B cell (primary cell): ENCODE results near the gene RNPEPL1. TPM values are rescaled to one million over a fixed set of nuclear protein-coding genes. Genes with fewer than 3 reads are reported as not detected.

ENCODE experiments used
- ATAC-seq: fragments of 200-7000 bp; cut with Tn5 transposase; one replicate; pipeline ENCODE4 v1.10.0; 2021; ENCODE audit warnings: low read depth, mild to moderate bottlenecking, moderate number of reproducible peaks, moderate library complexity
- CTCF ChIA-PET: fragments of 350-600 bp; sonication (Branson Sonifier 250); formaldehyde crosslinking; loops from one replicate; lab custom pipeline; 2021; ENCODE audit warnings: antibody characterized with exemption, inconsistent platforms; lab: Charles Lee
- POLR2A ChIA-PET: fragments of 350-600 bp; sonication (Branson Sonifier 250); formaldehyde crosslinking; loops from one replicate; lab custom pipeline; 2021; ENCODE audit warnings: antibody characterized with exemption; lab: Charles Lee
- DNase-seq: peaks from one replicate; pipeline ENCODE4 v3.0.0; 2013
- H2AFZ ChIP-seq: 2 replicates; pipeline ENCODE4 v1.6.1; 2012; ENCODE audit warnings: mild to moderate bottlenecking, low read depth, low read length; ENCODE audit not compliant: insufficient read depth, poor library complexity, severe bottlenecking
- H3K27ac ChIP-seq, 2 donors: 1 replicate in 1 of 2; 2 replicates in 1 of 2; pipeline ENCODE4 v1.5.1; 2012 to 2013; ENCODE audit warnings: low read length in 2 of 2, mild to moderate bottlenecking in 2 of 2, moderate library complexity in 1 of 2
- H3K27me3 ChIP-seq, 4 experiments: fragments of 200-600 bp in 1 of 4; sonication (generic) in 1 of 4; replicated peaks in 1 of 4; 1 replicate in 2 of 4; 2 replicates in 2 of 4; pipeline versions ENCODE4 v1.6.1 to v1.7.0; 2013 to 2016; ENCODE audit warnings: low read length in 3 of 4, mild to moderate bottlenecking in 2 of 4, mixed read lengths in 1 of 4, moderate library complexity in 1 of 4; ENCODE audit not compliant: insufficient read depth in 4 of 4, control insufficient read depth in 3 of 4; ENCODE audit errors: control extremely low read depth in 1 of 4
- H3K36me3 ChIP-seq, 2 experiments: replicated peaks in 1 of 2; 1 replicate in 1 of 2; 2 replicates in 1 of 2; pipeline versions ENCODE4 v1.6.1 to v1.7.1; 2013; ENCODE audit warnings: low read length in 1 of 2; ENCODE audit not compliant: insufficient read depth in 2 of 2, control insufficient read depth in 1 of 2; ENCODE audit errors: control extremely low read depth in 1 of 2, extremely low read depth in 1 of 2
- H3K4me1 ChIP-seq, 2 donors: fragments of 200-600 bp in 1 of 2; sonication (generic) in 1 of 2; 1 replicate in 1 of 2; 2 replicates in 1 of 2; pipeline versions ENCODE4 v1.5.1 to v1.6.1; 2013 to 2017; ENCODE audit warnings: low read length in 2 of 2; ENCODE audit not compliant: control insufficient read depth in 2 of 2, insufficient read depth in 2 of 2
- H3K4me2 ChIP-seq: replicated peaks from 2 replicates; pipeline ENCODE3; 2012; ENCODE audit warnings: mild to moderate bottlenecking, low read depth, low read length; ENCODE audit not compliant: poor library complexity, severe bottlenecking
- H3K4me3 ChIP-seq, 5 experiments: fragments of 200-600 bp in 1 of 5; sonication (generic) in 1 of 5; 1 replicate in 3 of 5; 2 replicates in 2 of 5; pipeline versions ENCODE4 v1.5.1 to v1.7.0; 2011 to 2016; ENCODE audit warnings: low read length in 4 of 5, mild to moderate bottlenecking in 4 of 5, low read depth in 2 of 5, control low read depth in 1 of 5, moderate library complexity in 1 of 5; ENCODE audit not compliant: insufficient read depth in 1 of 5; ENCODE audit errors: control extremely low read depth in 1 of 5, extremely low read depth in 1 of 5
- H3K79me2 ChIP-seq: fragments of 200-600 bp; sonication (generic); one replicate; pipeline ENCODE4 v1.6.0; 2016; ENCODE audit warnings: low read length; ENCODE audit not compliant: control insufficient read depth, insufficient read depth
- H3K9ac ChIP-seq: fragments of 200-600 bp; sonication (generic); 2 replicates; pipeline ENCODE4 v1.6.1; 2017; ENCODE audit warnings: mild to moderate bottlenecking, low read length, moderate library complexity
- H3K9me3 ChIP-seq, 3 donors: one replicate each; pipeline versions ENCODE4 v1.6.1 to v1.7.1; 2013; ENCODE audit warnings: low read length in 2 of 3; ENCODE audit not compliant: control insufficient read depth in 2 of 3, insufficient read depth in 1 of 3; ENCODE audit errors: control extremely low read depth in 1 of 3
- H4K20me1 ChIP-seq: 2 replicates; pipeline ENCODE4 v1.6.0; 2012; ENCODE audit warnings: mild to moderate bottlenecking, low read length; ENCODE audit not compliant: insufficient read depth, control insufficient read depth, poor library complexity, severe bottlenecking
- H3K27ac Mint-ChIP-seq: one replicate; pipeline ENCODE4 v1.8.0; 2021; ENCODE audit warnings: mixed read lengths
- H3K27me3 Mint-ChIP-seq: one replicate; pipeline ENCODE4 v1.8.0; 2021; ENCODE audit warnings: mixed read lengths
- H3K4me1 Mint-ChIP-seq: one replicate; pipeline ENCODE4 v1.8.0; 2021; ENCODE audit warnings: mixed read lengths
- H3K4me3 Mint-ChIP-seq: one replicate; pipeline ENCODE4 v1.8.0; 2021; ENCODE audit warnings: mixed read lengths
- H3K9me3 Mint-ChIP-seq: one replicate; pipeline ENCODE4 v1.8.0; 2022; ENCODE audit warnings: mixed read lengths; ENCODE audit not compliant: insufficient read depth
- CTCF ChIP-seq: fragments of 200-600 bp; IDR thresholded peaks from one replicate; pipeline ENCODE4 v1.8.0; 2022; ENCODE audit warnings: antibody characterized with exemption, mild to moderate bottlenecking
- EZH2 ChIP-seq: IDR thresholded peaks from 2 replicates; pipeline ENCODE4 v1.6.1; 2012; ENCODE audit warnings: borderline replicate concordance, low read depth, mild to moderate bottlenecking, moderate library complexity, low read length; ENCODE audit not compliant: insufficient read depth, poor library complexity, severe bottlenecking
- WGBS: methylation state at CpG from one replicate; pipeline ENCODE4 v1.1.5; 2013; ENCODE audit warnings: missing lambda C conversion rate; ENCODE audit not compliant: insufficient coverage; 5-methylcytosine and 5-hydroxymethylcytosine counted together
- intact Hi-C: fragments of 100-400 bp; cut with micrococcal nuclease; formaldehyde crosslinking; loops from one replicate; pipeline ENCODE4 v1.10.0; 2022
- polyA plus RNA-seq: library from polyadenylated mRNA; depleted of rRNA; stranded (reverse); fragments of >200 nt; gene quantifications from 2 replicates; pipeline ENCODE4 v1.2.3, GENCODE V29; 2012
- total RNA-seq, 2 donors: library from RNA; stranded (reverse); fragments of 120-200 nt in 1 of 2; gene quantifications; 1 replicate in 1 of 2; 2 replicates in 1 of 2; pipeline versions ENCODE4 v1.2.3 to v1.2.4, GENCODE V29; 2013 to 2022

The RNPEPL1 gene
- total and polyA plus RNA-seq, 2 donors (not counting 1 experiment from before 2014, with no cell fraction given): 103 to 109 TPM

GRCh38 chr2:240626531-240627300 is 58.4 kb downstream of the RNPEPL1 start:
- Mint-ChIP-seq H3K27ac (no peak overlapping the region), H3K9me3 (no peaks in the 10 kb centered on the region), H3K4me3 (no peak overlapping the region), H3K4me1 (peaks cover 7% of the 10 kb centered on the region), H3K27me3 (peaks cover 12% of the 10 kb centered on the region)
- no peak overlapping the region for H3K4me3 ChIP-seq
- peaks cover 27 to 29% of the 10 kb centered on the region in 2 donors for H3K4me1 ChIP-seq
- no peaks in the 10 kb centered on the region for H4K20me1 ChIP-seq
- peaks cover 0 to 3% (median 0%) of the 10 kb centered on the region in 3 donors for H3K9me3 ChIP-seq
- no peak for DNase-seq
- ChIA-PET POLR2A (no interaction called here), CTCF (interaction anchor here (0.5 kb wide), 1 partner anchor 1090 kb away, joined by 3 read pairs; no protein-coding TSS in a partner anchor)
- H3K27ac ChIP-seq: no peak overlapping the region
- ATAC-seq: no peak
- no peak overlapping the region for H2AFZ ChIP-seq
- H3K79me2 ChIP-seq: no peaks in the 10 kb centered on the region
- H3K36me3 ChIP-seq: no peaks in the 10 kb centered on the region
- intact Hi-C loops: no loop called here
- 25% methylated on average over 21 of the region's 21 CpGs for WGBS
- H3K4me2 ChIP-seq: no peak overlapping the region
- peaks cover 0 to 10% (median 3%) of the 10 kb centered on the region in 4 experiments for H3K27me3 ChIP-seq
- no peak overlapping the region for H3K9ac ChIP-seq
- TF ChIP-seq CTCF (no peak), EZH2 (no peak)
